A673 (cell line): ENCODE measurements around the gene TRIM66.

ENCODE experiments used
- EZH2 ChIP-seq: fragments of 200-600 bp; sonication (generic); IDR thresholded peaks from 2 replicates; pipeline ENCODE4 v1.6.1; 2017; ENCODE audit warnings: borderline replicate concordance, low read depth, mild to moderate bottlenecking, mixed read lengths, antibody characterized with exemption, low read length; ENCODE audit not compliant: poor library complexity, severe bottlenecking
- TF ChIP-seq, protein P1 (sequence below): fragments of 300-800, 200-600 bp; sonication (generic); conservative IDR thresholded peaks from 2 replicates; pipeline ENCODE4 v1.5.1; 2017; ENCODE audit warnings: low read depth, mild to moderate bottlenecking, antibody characterized with exemption, low read length, moderate library complexity, mixed read lengths

DNA sequence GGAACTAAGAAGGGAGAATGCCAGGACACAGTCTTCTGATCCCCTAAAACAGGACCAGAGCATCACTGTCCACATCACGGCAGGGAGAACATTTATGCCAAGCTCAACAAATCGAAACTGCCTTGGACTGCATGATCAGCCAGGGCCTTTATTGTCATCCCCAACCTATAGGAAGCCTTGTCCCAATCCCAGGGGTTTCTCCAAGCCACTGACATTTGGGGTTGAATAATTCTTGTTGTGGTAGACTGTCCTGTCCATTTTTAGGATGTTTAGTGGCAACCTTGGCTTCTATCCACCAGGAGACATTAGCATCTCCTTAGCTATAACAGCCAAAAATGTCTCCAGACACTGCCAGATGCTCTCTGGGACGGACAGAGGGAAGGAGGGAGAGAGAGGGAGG is 37.3 kb upstream of the TRIM66 start:
- TF ChIP-seq, protein P1, sequence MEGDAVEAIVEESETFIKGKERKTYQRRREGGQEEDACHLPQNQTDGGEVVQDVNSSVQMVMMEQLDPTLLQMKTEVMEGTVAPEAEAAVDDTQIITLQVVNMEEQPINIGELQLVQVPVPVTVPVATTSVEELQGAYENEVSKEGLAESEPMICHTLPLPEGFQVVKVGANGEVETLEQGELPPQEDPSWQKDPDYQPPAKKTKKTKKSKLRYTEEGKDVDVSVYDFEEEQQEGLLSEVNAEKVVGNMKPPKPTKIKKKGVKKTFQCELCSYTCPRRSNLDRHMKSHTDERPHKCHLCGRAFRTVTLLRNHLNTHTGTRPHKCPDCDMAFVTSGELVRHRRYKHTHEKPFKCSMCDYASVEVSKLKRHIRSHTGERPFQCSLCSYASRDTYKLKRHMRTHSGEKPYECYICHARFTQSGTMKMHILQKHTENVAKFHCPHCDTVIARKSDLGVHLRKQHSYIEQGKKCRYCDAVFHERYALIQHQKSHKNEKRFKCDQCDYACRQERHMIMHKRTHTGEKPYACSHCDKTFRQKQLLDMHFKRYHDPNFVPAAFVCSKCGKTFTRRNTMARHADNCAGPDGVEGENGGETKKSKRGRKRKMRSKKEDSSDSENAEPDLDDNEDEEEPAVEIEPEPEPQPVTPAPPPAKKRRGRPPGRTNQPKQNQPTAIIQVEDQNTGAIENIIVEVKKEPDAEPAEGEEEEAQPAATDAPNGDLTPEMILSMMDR = no peak
- no peak for TF ChIP-seq EZH2
